ENCODE results near the gene MTR.

DNA sequence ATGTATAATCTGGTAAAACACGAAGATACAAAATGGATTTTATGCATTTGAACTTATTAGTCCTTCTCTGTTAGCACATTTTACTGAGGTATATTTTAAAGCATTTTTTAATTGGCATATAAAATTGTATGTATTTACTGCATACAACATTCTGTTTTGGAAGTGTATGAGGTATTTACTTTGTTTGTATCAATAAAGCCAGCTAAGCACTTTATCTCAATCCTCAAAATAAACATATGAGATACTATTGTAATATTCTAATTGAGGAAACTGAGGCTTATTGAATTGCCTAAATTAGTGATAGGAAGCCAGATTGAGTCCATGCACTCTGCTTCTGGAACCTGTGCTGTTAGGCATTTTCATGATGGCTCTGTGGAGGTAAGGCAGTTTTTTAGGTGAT is 65.6 kb downstream of the MTR start:
- TF ChIP-seq, protein P1, sequence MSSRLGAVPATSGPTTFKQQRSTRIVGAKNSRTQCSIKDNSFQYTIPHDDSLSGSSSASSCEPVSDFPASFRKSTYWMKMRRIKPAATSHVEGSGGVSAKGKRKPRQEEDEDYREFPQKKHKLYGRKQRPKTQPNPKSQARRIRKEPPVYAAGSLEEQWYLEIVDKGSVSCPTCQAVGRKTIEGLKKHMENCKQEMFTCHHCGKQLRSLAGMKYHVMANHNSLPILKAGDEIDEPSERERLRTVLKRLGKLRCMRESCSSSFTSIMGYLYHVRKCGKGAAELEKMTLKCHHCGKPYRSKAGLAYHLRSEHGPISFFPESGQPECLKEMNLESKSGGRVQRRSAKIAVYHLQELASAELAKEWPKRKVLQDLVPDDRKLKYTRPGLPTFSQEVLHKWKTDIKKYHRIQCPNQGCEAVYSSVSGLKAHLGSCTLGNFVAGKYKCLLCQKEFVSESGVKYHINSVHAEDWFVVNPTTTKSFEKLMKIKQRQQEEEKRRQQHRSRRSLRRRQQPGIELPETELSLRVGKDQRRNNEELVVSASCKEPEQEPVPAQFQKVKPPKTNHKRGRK (tag; IDR thresholded peaks at IDR 0.05) = no peak
- TF ChIP-seq, protein P2, sequence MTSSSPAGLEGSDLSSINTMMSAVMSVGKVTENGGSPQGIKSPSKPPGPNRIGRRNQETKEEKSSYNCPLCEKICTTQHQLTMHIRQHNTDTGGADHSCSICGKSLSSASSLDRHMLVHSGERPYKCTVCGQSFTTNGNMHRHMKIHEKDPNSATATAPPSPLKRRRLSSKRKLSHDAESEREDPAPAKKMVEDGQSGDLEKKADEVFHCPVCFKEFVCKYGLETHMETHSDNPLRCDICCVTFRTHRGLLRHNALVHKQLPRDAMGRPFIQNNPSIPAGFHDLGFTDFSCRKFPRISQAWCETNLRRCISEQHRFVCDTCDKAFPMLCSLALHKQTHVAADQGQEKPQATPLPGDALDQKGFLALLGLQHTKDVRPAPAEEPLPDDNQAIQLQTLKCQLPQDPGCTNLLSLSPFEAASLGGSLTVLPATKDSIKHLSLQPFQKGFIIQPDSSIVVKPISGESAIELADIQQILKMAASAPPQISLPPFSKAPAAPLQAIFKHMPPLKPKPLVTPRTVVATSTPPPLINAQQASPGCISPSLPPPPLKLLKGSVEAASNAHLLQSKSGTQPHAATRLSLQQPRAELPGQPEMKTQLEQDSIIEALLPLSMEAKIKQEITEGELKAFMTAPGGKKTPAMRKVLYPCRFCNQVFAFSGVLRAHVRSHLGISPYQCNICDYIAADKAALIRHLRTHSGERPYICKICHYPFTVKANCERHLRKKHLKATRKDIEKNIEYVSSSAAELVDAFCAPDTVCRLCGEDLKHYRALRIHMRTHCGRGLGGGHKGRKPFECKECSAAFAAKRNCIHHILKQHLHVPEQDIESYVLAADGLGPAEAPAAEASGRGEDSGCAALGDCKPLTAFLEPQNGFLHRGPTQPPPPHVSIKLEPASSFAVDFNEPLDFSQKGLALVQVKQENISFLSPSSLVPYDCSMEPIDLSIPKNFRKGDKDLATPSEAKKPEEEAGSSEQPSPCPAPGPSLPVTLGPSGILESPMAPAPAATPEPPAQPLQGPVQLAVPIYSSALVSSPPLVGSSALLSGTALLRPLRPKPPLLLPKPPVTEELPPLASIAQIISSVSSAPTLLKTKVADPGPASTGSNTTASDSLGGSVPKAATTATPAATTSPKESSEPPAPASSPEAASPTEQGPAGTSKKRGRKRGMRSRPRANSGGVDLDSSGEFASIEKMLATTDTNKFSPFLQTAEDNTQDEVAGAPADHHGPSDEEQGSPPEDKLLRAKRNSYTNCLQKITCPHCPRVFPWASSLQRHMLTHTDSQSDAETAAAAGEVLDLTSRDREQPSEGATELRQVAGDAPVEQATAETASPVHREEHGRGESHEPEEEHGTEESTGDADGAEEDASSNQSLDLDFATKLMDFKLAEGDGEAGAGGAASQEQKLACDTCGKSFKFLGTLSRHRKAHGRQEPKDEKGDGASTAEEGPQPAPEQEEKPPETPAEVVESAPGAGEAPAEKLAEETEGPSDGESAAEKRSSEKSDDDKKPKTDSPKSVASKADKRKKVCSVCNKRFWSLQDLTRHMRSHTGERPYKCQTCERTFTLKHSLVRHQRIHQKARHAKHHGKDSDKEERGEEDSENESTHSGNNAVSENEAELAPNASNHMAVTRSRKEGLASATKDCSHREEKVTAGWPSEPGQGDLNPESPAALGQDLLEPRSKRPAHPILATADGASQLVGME (CRISPR knock-in tag; IDR thresholded peaks at IDR 0.05) = no peak
- TF ChIP-seq, protein P3, sequence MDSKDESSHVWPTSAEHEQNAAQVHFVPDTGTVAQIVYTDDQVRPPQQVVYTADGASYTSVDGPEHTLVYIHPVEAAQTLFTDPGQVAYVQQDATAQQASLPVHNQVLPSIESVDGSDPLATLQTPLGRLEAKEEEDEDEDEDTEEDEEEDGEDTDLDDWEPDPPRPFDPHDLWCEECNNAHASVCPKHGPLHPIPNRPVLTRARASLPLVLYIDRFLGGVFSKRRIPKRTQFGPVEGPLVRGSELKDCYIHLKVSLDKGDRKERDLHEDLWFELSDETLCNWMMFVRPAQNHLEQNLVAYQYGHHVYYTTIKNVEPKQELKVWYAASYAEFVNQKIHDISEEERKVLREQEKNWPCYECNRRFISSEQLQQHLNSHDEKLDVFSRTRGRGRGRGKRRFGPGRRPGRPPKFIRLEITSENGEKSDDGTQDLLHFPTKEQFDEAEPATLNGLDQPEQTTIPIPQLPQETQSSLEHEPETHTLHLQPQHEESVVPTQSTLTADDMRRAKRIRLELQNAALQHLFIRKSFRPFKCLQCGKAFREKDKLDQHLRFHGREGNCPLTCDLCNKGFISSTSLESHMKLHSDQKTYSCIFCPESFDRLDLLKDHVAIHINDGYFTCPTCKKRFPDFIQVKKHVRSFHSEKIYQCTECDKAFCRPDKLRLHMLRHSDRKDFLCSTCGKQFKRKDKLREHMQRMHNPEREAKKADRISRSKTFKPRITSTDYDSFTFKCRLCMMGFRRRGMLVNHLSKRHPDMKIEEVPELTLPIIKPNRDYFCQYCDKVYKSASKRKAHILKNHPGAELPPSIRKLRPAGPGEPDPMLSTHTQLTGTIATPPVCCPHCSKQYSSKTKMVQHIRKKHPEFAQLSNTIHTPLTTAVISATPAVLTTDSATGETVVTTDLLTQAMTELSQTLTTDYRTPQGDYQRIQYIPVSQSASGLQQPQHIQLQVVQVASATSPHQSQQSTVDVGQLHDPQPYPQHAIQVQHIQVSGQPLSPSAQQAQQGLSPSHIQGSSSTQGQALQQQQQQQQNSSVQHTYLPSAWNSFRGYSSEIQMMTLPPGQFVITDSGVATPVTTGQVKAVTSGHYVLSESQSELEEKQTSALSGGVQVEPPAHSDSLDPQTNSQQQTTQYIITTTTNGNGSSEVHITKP (IDR thresholded peaks at IDR 0.05; ENCODE audit: partially characterized antibody) = no peak
- no peak for TF ChIP-seq JUND (IDR thresholded peaks at IDR 0.05; ENCODE audit: borderline replicate concordance, low read depth, low read length)
- TF ChIP-seq JUND (tag; IDR thresholded peaks at IDR 0.05; ENCODE audit: borderline replicate concordance, low read depth, low read length) = no peak
- TF ChIP-seq, protein P4, sequence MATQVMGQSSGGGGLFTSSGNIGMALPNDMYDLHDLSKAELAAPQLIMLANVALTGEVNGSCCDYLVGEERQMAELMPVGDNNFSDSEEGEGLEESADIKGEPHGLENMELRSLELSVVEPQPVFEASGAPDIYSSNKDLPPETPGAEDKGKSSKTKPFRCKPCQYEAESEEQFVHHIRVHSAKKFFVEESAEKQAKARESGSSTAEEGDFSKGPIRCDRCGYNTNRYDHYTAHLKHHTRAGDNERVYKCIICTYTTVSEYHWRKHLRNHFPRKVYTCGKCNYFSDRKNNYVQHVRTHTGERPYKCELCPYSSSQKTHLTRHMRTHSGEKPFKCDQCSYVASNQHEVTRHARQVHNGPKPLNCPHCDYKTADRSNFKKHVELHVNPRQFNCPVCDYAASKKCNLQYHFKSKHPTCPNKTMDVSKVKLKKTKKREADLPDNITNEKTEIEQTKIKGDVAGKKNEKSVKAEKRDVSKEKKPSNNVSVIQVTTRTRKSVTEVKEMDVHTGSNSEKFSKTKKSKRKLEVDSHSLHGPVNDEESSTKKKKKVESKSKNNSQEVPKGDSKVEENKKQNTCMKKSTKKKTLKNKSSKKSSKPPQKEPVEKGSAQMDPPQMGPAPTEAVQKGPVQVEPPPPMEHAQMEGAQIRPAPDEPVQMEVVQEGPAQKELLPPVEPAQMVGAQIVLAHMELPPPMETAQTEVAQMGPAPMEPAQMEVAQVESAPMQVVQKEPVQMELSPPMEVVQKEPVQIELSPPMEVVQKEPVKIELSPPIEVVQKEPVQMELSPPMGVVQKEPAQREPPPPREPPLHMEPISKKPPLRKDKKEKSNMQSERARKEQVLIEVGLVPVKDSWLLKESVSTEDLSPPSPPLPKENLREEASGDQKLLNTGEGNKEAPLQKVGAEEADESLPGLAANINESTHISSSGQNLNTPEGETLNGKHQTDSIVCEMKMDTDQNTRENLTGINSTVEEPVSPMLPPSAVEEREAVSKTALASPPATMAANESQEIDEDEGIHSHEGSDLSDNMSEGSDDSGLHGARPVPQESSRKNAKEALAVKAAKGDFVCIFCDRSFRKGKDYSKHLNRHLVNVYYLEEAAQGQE (IDR thresholded peaks at IDR 0.05; ENCODE audit: borderline replicate concordance) = no peak
- TF ChIP-seq, protein P4 (CRISPR knock-in tag; IDR thresholded peaks at IDR 0.05; ENCODE audit: low read depth) = no peak
- TF ChIP-seq ELF1 (tag; IDR thresholded peaks at IDR 0.05) = no peak
- no peak for TF ChIP-seq NFIC (IDR thresholded peaks at IDR 0.05)
- no peak for TF ChIP-seq MYC (IDR thresholded peaks at IDR 0.05; ENCODE audit: low read depth, low read length)
- TF ChIP-seq MYC (CRISPR knock-in tag; IDR thresholded peaks at IDR 0.05; ENCODE audit: borderline replicate concordance, low read depth) = no peak
- TF ChIP-seq EHMT2 (IDR thresholded peaks at IDR 0.05) = no peak
- TF ChIP-seq POLR2A (conservative IDR thresholded peaks at IDR 0.05) = no peak
- TF ChIP-seq ZNF217 (CRISPR knock-in tag; IDR thresholded peaks at IDR 0.05) = no peak

Measured in K562 (cell line).